CD4-positive, alpha-beta T cell (primary cell): ENCODE results near the gene ARL2BP. TPM values are rescaled to one million over a fixed set of nuclear protein-coding genes. Genes with fewer than 3 reads are reported as not detected.
"Not testable (repeated sequence)": the region's sequence is repeated elsewhere in the genome, so short reads cannot be mapped to it uniquely, and the experiment has no call there.

Experiments
- ATAC-seq: fragments of 200-7000 bp; cut with Tn5 transposase; one replicate; pipeline ENCODE4 v1.10.0; 2022; ENCODE audit warnings: mild to moderate bottlenecking; ENCODE audit not compliant: poor library complexity
- CTCF ChIA-PET: fragments of 350-600 bp; sonication (Branson Sonifier 250); formaldehyde crosslinking; loops from one replicate; lab custom pipeline; 2021; ENCODE audit warnings: antibody characterized with exemption, inconsistent platforms; lab: Charles Lee
- POLR2A ChIA-PET: fragments of 350-600 bp; sonication (Branson Sonifier 250); formaldehyde crosslinking; loops from one replicate; lab custom pipeline; 2021; ENCODE audit warnings: antibody characterized with exemption, inconsistent platforms; lab: Charles Lee
- DNase-seq, 14 experiments: peaks; one replicate each; pipeline ENCODE4 v3.0.0-alpha.2; 2013 to 2020; ENCODE audit warnings: mixed read lengths in 2 of 14
- H3K27ac ChIP-seq, 2 donors: one replicate each; pipeline versions ENCODE4 v1.5.1 to v1.7.0; 2013; ENCODE audit warnings: low read length in 2 of 2, low read depth in 1 of 2, mild to moderate bottlenecking in 1 of 2
- H3K27me3 ChIP-seq, 2 experiments: 1 replicate in 1 of 2; 2 replicates in 1 of 2; pipeline versions ENCODE4 v1.6.1 to v1.7.0; 2013; ENCODE audit warnings: low read length in 2 of 2, control low read depth in 1 of 2, mild to moderate bottlenecking in 1 of 2, moderate library complexity in 1 of 2; ENCODE audit not compliant: insufficient read depth in 2 of 2, control insufficient read depth in 1 of 2
- H3K36me3 ChIP-seq: one replicate; pipeline ENCODE4 v1.6.1; 2013; ENCODE audit warnings: low read length, control low read depth; ENCODE audit not compliant: insufficient read depth
- H3K4me1 ChIP-seq: one replicate; pipeline ENCODE4 v1.6.1; 2013; ENCODE audit warnings: low read length, control low read depth; ENCODE audit not compliant: insufficient read depth
- H3K4me3 ChIP-seq: one replicate; pipeline ENCODE4 v1.5.1; 2013; ENCODE audit warnings: mild to moderate bottlenecking, low read length, moderate library complexity
- H3K9me3 ChIP-seq, 2 experiments: 1 replicate in 1 of 2; 2 replicates in 1 of 2; pipeline versions ENCODE4 v1.6.1 to v1.7.0; 2013; ENCODE audit warnings: low read length in 2 of 2, mild to moderate bottlenecking in 2 of 2, control low read depth in 1 of 2, moderate library complexity in 1 of 2; ENCODE audit not compliant: control insufficient read depth in 1 of 2, insufficient read depth in 1 of 2
- H3K27ac Mint-ChIP-seq: one replicate; pipeline ENCODE4 v1.8.0; 2020; ENCODE audit warnings: mixed read lengths
- H3K27me3 Mint-ChIP-seq: one replicate; pipeline ENCODE4 v1.8.0; 2021; ENCODE audit warnings: mixed read lengths
- H3K36me3 Mint-ChIP-seq: one replicate; pipeline ENCODE4 v1.8.0; 2021; ENCODE audit warnings: low read depth, mixed read lengths
- H3K4me1 Mint-ChIP-seq: one replicate; pipeline ENCODE4 v1.8.0; 2021; ENCODE audit warnings: low read depth, mixed read lengths
- H3K4me3 Mint-ChIP-seq: one replicate; pipeline ENCODE4 v1.8.0; 2020; ENCODE audit warnings: mild to moderate bottlenecking, mixed read lengths
- H3K9me3 Mint-ChIP-seq: one replicate; pipeline ENCODE4 v1.8.0; 2020; ENCODE audit warnings: mixed read lengths
- intact Hi-C, 2 experiments: fragments of 100-400 bp; cut with DNase I in 1 of 2; cut with micrococcal nuclease in 1 of 2; formaldehyde crosslinking; loops; one replicate each; pipeline versions ENCODE4 v1.15.1 to v1.9.0; 2023 to 2025; cut with DNase I, micrococcal nuclease
- polyA plus RNA-seq, 2 donors: library from polyadenylated mRNA; unstranded; fragments of 120-200 nt; gene quantifications; one replicate each; pipeline ENCODE4 v1.2.1, GENCODE V29; 2013
- total RNA-seq, 174 experiments: library from RNA in 2 of 174; stranded (reverse) in 2 of 174; gene quantifications; one replicate each; pipeline ENCODE4 v1.2.3 and lab custom pipeline; 2021 to 2026
- TF ChIP-seq, protein P1 (sequence below): fragments of 200-600 bp; IDR thresholded peaks from one replicate; pipeline ENCODE4 v1.8.0; 2022; ENCODE audit warnings: antibody characterized with exemption, mild to moderate bottlenecking

The ARL2BP gene
- total RNA-seq, result 10 to 100 TPM; 32.4 to 35.6 TPM
- 59.5 TPM for polyA plus RNA-seq (2013, experiment 1 of 2)
- polyA plus RNA-seq (2013, experiment 2 of 2), result 55.9 TPM
- total RNA-seq (lab: John Stamatoyannopoulos, UW), result 15.8 to 162 (median 74.7) reads per million in 172 experiments

DNA sequence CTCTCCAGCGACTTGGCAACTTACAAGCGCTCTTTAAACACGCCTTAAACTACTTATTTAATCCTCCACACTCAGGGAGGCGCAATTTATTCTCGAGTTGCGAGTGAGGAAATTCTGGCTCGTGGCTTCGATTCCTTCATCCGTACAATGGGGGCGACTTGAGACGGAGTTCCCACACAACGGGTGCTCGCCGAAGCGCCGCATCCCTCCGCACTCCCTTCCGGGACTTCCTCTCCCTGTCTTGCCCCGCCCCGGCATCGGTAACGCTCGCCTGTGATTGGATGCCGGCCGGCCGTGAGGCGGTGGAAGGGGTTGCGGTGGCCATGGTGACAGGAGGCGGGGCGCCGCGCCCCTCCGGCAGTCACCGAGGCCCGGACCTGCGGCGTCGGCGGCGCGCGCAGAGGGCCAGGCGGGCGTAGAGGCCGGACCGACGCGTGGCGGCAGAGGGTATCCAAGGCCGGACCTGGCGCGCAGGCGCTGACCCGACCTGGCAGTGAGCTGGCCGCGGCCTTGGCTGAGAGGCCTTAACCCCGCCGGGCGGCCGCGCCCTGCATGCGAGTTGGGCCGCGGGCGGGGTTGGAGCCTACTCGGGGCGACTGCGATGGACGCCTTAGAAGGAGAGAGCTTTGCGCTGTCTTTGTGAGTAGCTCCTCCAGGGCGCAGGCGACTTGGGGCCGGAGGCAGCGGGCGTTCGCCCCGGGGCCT is at the start of gene ARL2BP:
TSS of gene ARL2BP (plus strand) at position 493 of the 705 bp plus-strand sequence. CDS start at position 602, 109 bp downstream.
- intact Hi-C loops, result loop anchor here (1.0 to 10.0 kb wide), 11 partner anchors 21 to 313 kb away; partner anchors contain the start of genes PLLP (in 2 of the 2), PSME3IP1 (in 2 of the 2), RSPRY1 (in 2 of the 2) and CIAPIN1 (in 1 of the 2)
- peaks cover 19% of the 10 kb centered on the region for H3K4me1 ChIP-seq
- peaks cover 19% of the 10 kb centered on the region for H3K36me3 ChIP-seq
- ChIA-PET POLR2A (interaction anchor here (0.9 to 1.8 kb wide), 11 partner anchors 10 to 218 kb away, joined by 3 to 12 read pairs (median 4); partner anchors contain the start of genes CIAPIN1, COQ9, PLLP and POLR2C), CTCF (interaction anchor here (1.0 to 1.3 kb wide), 3 partner anchors 21 to 172 kb away, joined by 3 to 6 read pairs (median 5); no protein-coding TSS in a partner anchor)
- ATAC-seq, result peak; percentile 94
- peak within 1 kb of the TSS; percentile 63 to 68 for H3K27ac ChIP-seq
- no peaks in the 10 kb centered on the region for H3K27me3 ChIP-seq
- TF ChIP-seq, protein P1, sequence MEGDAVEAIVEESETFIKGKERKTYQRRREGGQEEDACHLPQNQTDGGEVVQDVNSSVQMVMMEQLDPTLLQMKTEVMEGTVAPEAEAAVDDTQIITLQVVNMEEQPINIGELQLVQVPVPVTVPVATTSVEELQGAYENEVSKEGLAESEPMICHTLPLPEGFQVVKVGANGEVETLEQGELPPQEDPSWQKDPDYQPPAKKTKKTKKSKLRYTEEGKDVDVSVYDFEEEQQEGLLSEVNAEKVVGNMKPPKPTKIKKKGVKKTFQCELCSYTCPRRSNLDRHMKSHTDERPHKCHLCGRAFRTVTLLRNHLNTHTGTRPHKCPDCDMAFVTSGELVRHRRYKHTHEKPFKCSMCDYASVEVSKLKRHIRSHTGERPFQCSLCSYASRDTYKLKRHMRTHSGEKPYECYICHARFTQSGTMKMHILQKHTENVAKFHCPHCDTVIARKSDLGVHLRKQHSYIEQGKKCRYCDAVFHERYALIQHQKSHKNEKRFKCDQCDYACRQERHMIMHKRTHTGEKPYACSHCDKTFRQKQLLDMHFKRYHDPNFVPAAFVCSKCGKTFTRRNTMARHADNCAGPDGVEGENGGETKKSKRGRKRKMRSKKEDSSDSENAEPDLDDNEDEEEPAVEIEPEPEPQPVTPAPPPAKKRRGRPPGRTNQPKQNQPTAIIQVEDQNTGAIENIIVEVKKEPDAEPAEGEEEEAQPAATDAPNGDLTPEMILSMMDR, result peak; percentile 53
- Mint-ChIP-seq H3K9me3 (no peaks in the 10 kb centered on the region), H3K27me3 (no peaks in the 10 kb centered on the region), H3K27ac (peak within 1 kb of the TSS; percentile 86), H3K4me3 (peak within 1 kb of the TSS; percentile 89), H3K36me3 (peaks cover 49% of the 10 kb centered on the region), H3K4me1 (peaks cover 21% of the 10 kb centered on the region)
- H3K9me3 ChIP-seq, result no peaks in the 10 kb centered on the region
- H3K4me3 ChIP-seq, result peak within 1 kb of the TSS; percentile 64
- DNase-seq, result peak; percentile 93 to 98 (median 97)

- Mint-ChIP-seq H3K27me3 (no peaks in the 10 kb centered on the region), H3K36me3 (peaks cover 26% of the 10 kb centered on the region), H3K27ac (no peak overlapping the region)
These were observed 48.8 kb upstream of the ARL2BP start for GRCh38 chr16:57196286-57196685.

GRCh38 chr16:57196753-57197152 is 48.3 kb upstream of the ARL2BP start:
- POLR2A ChIA-PET, result no interaction called here
- intact Hi-C loops, result no loop called here
- no peaks in the 10 kb centered on the region for H3K9me3 ChIP-seq
- TF ChIP-seq, protein P1, result no peak
- no peaks in the 10 kb centered on the region for H3K9me3 Mint-ChIP-seq
- DNase-seq (no peak), ATAC-seq (no peak)
- peaks cover 3% of the 10 kb centered on the region for H3K36me3 ChIP-seq
- no peak overlapping the region for H3K4me3 Mint-ChIP-seq
- H3K4me1 ChIP-seq, result no peaks in the 10 kb centered on the region
- peaks cover 27% of the 10 kb centered on the region for H3K36me3 Mint-ChIP-seq
- peaks cover 34% of the 10 kb centered on the region for H3K4me1 Mint-ChIP-seq
- H3K4me3 ChIP-seq, result no peak overlapping the region
- CTCF ChIA-PET, result no interaction called here
- H3K27ac Mint-ChIP-seq, result no peak overlapping the region
- H3K27me3 ChIP-seq, result no peaks in the 10 kb centered on the region
- H3K27me3 Mint-ChIP-seq, result no peaks in the 10 kb centered on the region
- no peak overlapping the region for H3K27ac ChIP-seq

More at GRCh38 chr16:57196286-57196685, 48.8 kb upstream of the ARL2BP start:
- ChIA-PET CTCF (no interaction called here), POLR2A (no interaction called here)
- H3K27me3 ChIP-seq, result no peaks in the 10 kb centered on the region
- H3K4me3 ChIP-seq, result no peak overlapping the region
- no peak overlapping the region for H3K27ac ChIP-seq
- ATAC-seq, result no peak
- no peaks in the 10 kb centered on the region for H3K9me3 ChIP-seq
- peaks cover 3% of the 10 kb centered on the region for H3K36me3 ChIP-seq
- peaks cover 36% of the 10 kb centered on the region for H3K4me1 Mint-ChIP-seq
- TF ChIP-seq, protein P1, result no peak
- no peaks in the 10 kb centered on the region for H3K4me1 ChIP-seq
- H3K9me3 Mint-ChIP-seq, result no peaks in the 10 kb centered on the region
- no peak overlapping the region for H3K4me3 Mint-ChIP-seq
- DNase-seq, result no peak
- intact Hi-C loops, result no loop called here

DNA sequence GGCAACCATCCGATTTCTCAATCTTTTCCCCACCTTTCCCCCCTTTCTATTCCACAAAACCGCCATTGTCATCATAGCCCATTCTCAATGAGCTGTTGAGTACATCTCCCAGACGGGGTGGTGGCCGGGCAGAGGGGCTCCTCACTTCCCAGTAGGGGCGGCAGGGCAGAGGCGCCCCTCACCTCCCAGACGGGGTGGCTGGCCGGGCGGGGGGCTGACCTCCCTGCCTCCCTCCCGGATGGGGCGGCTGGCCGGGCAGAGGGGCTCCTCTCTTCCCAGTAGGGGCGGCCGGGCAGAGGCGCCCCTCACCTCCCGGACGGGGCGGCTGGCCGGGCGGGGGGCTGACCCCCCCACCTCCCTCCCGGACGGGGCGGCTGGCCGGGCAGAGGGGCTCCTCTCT is 44.7 kb upstream of the ARL2BP start:
- not testable (repeated sequence) for H3K27me3 Mint-ChIP-seq, H3K27me3 ChIP-seq, H3K4me3 Mint-ChIP-seq

GRCh38 chr16:57200926-57201325 is 44.1 kb upstream of the ARL2BP start:
- POLR2A ChIA-PET, result not testable (repeated sequence)
- H3K4me1 Mint-ChIP-seq, result peaks cover 24% of the 10 kb centered on the region
- H3K36me3 ChIP-seq, result peaks cover 22% of the 10 kb centered on the region

More for the DNA sequence above, 44.7 kb upstream of the ARL2BP start:
- H3K27ac Mint-ChIP-seq, H3K4me3 ChIP-seq, H3K9me3 ChIP-seq, DNase-seq, H3K27ac ChIP-seq, CTCF ChIA-PET, POLR2A ChIA-PET, H3K9me3 Mint-ChIP-seq, ATAC-seq, intact Hi-C loops, H3K4me1 ChIP-seq: not testable (repeated sequence)
- Mint-ChIP-seq H3K4me1 (peaks cover 24% of the 10 kb centered on the region), H3K36me3 (peaks cover 49% of the 10 kb centered on the region)
- H3K36me3 ChIP-seq, result peaks cover 16% of the 10 kb centered on the region

More at GRCh38 chr16:57200926-57201325, 44.1 kb upstream of the ARL2BP start:
- H3K27ac ChIP-seq, H3K4me3 Mint-ChIP-seq, intact Hi-C loops, ATAC-seq, H3K27ac Mint-ChIP-seq, H3K9me3 ChIP-seq, H3K4me3 ChIP-seq, H3K4me1 ChIP-seq, H3K9me3 Mint-ChIP-seq, H3K27me3 Mint-ChIP-seq, H3K27me3 ChIP-seq, DNase-seq, CTCF ChIA-PET: not testable (repeated sequence)
- H3K36me3 Mint-ChIP-seq, result peaks cover 55% of the 10 kb centered on the region
